ENCODE results near the gene DDX25.

The DDX25 gene

GRCh38 chr11:125952973-125953372 is 48.7 kb downstream of the DDX25 start:
- DNase-seq = no peak

- DNase-seq = no peak
These were observed 49.2 kb downstream of the DDX25 start for GRCh38 chr11:125953401-125953935.

- DNase-seq = no peak
These were observed 50.0 kb downstream of the DDX25 start for GRCh38 chr11:125954123-125954944.

GRCh38 chr11:125954945-125955640 is 50.8 kb downstream of the DDX25 start:
- DNase-seq = no peak

- DNase-seq = no peak
These were observed 51.5 kb downstream of the DDX25 start for GRCh38 chr11:125955856-125956255.

- no peak for DNase-seq
These were observed 52.3 kb downstream of the DDX25 start for GRCh38 chr11:125956391-125957134.

GRCh38 chr11:125957618-125958332 is 53.5 kb downstream of the DDX25 start:
- DNase-seq = no peak

GRCh38 chr11:125958872-125959400 is 54.6 kb downstream of the DDX25 start:
- DNase-seq = no peak

GRCh38 chr11:125959511-125959910 is 55.2 kb downstream of the DDX25 start:
- no peak for DNase-seq

- no peak for DNase-seq
These were observed 55.6 kb downstream of the DDX25 start for GRCh38 chr11:125959931-125960330.

- DNase-seq = peak; percentile 77
These were observed 56.5 kb downstream of the DDX25 start for GRCh38 chr11:125960771-125961170.

- DNase-seq = no peak
These were observed 63.2 kb downstream of the DDX25 start for GRCh38 chr11:125967515-125967914.

- DNase-seq = no peak
These were observed 64.0 kb downstream of the DDX25 start for GRCh38 chr11:125968354-125968753.

GRCh38 chr11:125971618-125972017 is 67.3 kb downstream of the DDX25 start:
- DNase-seq = no peak

- no peak for DNase-seq
These were observed 70.0 kb downstream of the DDX25 start for GRCh38 chr11:125974284-125974683.

- DNase-seq = no peak
These were observed 71.3 kb downstream of the DDX25 start for GRCh38 chr11:125975634-125976033.

GRCh38 chr11:125976156-125976555 is 71.8 kb downstream of the DDX25 start:
- DNase-seq = no peak

- no peak for DNase-seq
These were observed 73.0 kb downstream of the DDX25 start for GRCh38 chr11:125977333-125977732.

- no peak for DNase-seq
These were observed 73.9 kb downstream of the DDX25 start for GRCh38 chr11:125978181-125978716.
